HG02571 (cell line): ENCODE results near the gene CYP2S1.
"Not testable (repeated sequence)": the region's sequence is repeated elsewhere in the genome, so short reads cannot be mapped to it uniquely, and the experiment has no call there.

Source experiments
- ATAC-seq: cut with Tn5 transposase; IDR thresholded peaks from one replicate; pipeline ENCODE4 v1.9.1; 2021; ENCODE audit warnings: mild to moderate bottlenecking, moderate library complexity; ENCODE audit not compliant: unreplicated experiment

Gene CYP2S1

DNA sequence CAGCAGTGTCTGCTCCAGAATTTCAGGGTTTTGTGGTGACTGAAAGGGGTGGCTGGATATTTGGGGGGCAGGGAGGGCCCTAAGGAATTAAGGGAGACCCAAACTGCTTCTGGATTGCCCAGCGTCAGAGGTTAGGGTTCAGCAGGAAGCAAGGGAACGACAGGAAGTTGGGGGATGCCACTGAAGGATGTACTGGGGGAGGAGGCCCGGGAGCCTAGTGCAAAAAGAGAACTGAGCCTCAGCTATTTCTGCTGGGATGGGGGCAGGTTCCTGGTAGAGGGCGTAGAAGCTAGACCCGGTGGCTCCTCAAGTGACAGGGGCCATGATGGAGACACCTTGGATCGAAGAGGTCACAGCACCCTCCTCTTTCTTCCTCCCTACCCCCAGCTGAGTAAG, 1.1 kb downstream of the CYP2S1 start:
- ATAC-seq = no peak

DNA sequence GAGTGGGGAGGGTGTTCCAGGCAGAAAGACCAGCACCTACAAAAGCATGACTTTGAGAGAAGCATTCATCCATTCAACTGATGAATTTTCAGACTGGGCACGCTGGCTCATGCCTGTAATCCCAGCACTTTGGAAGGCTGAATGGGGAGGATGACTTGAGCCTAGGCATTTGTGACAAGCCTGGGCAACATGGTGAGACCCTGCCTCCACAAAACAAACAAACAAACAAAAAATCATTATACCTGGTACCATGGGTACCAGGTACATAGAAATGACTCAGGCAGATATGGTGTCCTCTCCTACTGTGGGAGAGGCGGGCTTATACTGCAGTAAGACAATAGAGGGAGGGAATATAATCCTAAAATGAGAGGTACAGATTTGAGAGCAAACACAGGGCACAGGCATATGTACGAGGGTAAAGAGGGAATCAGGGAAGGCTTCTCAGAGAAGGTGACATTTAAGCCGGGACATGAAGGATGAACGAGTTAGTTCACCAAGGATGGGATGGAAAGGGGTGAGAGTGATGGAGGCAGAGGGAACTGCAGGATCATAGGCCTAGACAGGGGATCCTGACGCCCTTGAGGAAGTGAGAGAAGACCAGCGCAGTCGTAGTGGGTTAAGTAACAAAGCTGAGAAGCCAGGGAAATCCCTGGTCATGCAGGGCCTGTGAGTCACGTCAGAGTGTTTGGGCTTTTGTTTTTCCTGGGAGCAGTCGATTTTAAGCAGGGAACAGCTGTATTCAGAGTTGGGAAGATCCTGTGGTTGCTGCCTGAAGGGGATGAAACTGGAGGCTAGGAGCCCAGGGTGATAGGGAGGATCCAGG, 2.9 kb downstream of the CYP2S1 start:
- ATAC-seq = no peak

DNA sequence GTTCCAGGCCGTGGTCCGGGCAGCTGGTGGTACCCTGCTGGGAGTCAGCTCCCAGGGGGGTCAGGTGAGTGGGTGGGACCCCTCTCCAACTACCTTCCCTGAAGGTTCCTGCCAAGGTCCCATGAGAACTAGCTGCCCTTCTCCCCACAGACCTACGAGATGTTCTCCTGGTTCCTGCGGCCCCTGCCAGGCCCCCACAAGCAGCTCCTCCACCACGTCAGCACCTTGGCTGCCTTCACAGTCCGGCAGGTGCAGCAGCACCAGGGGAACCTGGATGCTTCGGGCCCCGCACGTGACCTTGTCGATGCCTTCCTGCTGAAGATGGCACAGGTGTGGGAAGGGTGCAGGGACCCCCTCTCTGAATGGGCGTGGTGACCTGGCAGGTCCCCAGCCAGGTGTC, 5.5 kb downstream of the CYP2S1 start:
- no peak for ATAC-seq

DNA sequence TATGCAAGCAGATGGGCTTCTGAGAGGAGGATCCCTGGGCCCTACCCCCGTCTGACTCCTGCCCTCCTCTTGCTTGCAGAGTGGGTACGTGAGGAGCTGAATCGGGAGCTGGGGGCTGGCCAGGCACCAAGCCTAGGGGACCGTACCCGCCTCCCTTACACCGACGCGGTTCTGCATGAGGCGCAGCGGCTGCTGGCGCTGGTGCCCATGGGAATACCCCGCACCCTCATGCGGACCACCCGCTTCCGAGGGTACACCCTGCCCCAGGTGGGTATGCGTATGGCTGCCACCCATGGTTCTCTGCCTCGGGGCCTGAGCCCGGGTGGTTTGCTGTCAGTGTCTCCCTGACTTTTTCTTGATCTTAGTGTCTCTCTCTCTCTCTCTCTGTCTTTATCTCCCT, 10.4 kb downstream of the CYP2S1 start:
- ATAC-seq = no peak

DNA sequence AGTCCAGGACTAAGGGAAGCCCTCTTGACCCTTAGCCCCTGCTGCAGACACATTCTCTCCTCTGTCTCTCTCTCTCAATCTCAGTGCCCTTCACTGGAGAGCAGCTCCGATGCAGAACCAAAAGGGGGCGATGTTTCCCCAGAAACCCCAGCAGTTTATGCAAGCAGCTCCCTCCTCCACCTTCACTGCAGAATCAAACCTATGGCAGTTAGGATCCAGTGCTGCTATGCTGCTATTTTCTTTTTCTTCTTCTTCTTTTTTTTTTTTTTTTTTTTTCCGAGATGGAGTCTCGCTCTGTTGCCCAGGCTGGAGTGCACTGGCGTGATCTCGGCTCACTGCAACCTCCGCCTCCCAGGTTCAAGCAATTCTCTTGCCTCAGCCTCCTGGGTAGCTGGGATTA, 11.3 kb downstream of the CYP2S1 start:
- ATAC-seq = not testable (repeated sequence)

DNA sequence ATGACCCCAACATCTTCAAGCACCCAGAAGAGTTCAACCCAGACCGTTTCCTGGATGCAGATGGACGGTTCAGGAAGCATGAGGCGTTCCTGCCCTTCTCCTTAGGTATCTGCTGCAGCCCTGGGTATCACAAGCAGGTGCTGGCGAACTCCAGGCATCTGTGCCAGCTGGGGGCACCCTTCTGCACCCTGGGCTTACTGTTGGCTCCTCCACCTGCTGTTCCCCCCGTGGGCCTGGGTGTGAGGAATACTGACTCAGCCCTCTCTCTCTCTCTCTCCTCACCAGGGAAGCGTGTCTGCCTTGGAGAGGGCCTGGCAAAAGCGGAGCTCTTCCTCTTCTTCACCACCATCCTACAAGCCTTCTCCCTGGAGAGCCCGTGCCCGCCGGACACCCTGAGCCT, 13.0 kb downstream of the CYP2S1 start:
- ATAC-seq = no peak

DNA sequence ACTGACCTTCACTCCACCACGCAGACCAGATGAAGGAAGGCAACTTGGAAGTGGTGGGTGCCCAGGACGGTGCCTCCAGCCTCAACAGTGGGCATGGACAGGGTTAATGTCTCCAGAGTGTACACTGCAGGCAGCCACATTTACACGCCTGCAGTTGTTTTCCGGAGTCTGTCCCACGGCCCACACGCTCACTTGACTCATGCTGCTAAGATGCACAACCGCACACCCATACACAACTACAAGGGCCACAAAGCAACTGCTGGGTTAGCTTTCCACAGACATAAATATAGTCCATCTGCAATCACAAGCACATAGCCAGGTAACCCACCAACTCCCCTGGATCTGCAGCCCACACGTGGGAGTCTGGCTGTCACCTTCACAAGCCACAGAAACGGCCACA, 13.4 kb downstream of the CYP2S1 start:
- no peak for ATAC-seq

DNA sequence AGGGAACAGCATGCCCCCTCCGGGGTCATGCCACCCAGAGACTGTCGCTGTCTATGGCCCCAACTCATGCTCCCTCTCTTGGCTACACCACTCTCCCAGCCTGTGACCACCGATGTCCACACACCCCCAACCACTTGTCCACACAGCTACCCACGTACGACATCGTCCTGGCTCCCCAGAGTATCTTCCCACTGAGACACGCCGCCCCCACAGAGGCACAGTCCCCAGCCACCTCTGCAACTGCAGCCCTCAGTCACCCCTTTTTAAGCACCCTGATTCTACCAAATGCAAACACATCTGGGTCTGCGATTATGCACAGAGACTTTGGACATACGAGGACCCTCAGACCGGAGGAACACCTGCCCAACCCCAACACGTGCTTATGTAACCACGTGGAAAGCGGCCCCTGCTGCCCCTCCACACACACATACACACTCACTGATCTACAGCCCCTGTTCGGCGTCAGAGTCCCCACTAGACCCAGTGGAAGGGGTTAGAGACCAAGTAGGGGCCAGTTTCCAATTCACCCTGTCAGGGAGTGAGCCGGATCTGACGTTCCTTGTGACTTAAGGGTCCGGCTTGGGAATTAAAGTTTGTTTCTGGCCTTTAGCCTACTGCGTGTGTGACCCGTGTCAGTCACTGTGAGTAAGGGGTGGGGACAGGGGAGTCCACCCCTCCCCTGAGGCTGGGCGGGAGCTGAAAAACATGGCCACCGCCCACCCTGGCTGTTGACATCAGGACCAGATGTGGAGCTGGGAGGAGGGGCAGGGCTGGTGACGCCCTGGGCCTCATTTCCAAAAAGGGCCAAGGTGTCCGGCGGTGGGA, 14.1 kb downstream of the CYP2S1 start:
- ATAC-seq = no peak

DNA sequence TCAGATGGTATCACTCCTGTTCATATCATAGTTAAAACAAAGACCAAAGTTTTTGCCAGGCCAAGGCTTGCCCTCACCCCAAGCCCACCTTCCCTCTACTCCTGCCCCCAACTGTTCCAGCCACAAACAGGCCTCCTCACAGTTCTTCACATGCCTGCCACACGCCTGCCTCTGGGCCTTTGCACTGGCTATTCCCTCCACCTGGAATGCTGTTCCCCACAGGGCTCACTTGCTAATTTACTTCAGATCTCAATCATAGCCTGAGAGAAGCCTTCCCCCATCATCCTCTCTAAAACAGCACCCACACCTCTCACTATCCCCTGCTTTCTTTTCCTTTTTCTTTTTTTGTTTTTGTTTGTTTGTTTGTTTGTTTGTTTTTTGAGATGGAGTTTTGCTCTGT, 21.1 kb downstream of the CYP2S1 start:
- ATAC-seq = no peak

DNA sequence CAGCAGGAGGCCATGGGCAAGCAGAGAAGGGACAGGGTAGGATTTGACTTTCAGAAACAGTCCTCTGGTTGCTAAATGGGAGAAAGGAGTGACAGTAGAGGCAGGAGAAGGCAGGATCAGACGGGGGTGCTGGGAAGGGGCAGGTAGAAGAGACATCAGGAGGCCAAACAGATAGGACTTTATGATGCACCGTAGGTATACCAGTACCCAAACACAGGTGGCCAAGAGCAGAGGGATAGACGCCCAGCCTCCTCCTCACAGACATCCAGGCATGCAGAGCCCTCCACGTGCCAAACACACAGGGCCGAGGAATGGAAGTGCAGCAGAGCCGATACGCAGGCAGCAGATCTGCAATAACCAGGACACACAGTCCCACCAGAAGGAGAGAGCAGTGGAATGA, 24.7 kb downstream of the CYP2S1 start:
- no peak for ATAC-seq

DNA sequence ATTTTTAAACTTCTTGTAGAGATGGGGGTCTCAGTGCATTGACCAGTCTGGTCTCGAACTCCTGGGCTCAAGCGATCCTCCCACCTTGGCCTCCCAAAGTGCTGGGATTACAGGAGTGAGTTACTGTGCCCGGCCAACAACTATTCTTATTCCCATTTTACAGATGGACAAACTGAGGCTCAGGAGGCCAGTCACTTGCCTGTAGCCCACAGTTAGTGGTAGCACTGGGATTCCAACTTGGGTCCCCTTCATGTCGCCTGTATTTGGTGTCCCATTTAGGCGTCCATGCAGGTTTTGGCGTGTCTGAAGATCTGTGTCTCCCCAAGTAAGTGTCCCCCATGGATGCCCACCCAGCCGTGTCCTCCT, 25.2 kb downstream of the CYP2S1 start:
- ATAC-seq = no peak

DNA sequence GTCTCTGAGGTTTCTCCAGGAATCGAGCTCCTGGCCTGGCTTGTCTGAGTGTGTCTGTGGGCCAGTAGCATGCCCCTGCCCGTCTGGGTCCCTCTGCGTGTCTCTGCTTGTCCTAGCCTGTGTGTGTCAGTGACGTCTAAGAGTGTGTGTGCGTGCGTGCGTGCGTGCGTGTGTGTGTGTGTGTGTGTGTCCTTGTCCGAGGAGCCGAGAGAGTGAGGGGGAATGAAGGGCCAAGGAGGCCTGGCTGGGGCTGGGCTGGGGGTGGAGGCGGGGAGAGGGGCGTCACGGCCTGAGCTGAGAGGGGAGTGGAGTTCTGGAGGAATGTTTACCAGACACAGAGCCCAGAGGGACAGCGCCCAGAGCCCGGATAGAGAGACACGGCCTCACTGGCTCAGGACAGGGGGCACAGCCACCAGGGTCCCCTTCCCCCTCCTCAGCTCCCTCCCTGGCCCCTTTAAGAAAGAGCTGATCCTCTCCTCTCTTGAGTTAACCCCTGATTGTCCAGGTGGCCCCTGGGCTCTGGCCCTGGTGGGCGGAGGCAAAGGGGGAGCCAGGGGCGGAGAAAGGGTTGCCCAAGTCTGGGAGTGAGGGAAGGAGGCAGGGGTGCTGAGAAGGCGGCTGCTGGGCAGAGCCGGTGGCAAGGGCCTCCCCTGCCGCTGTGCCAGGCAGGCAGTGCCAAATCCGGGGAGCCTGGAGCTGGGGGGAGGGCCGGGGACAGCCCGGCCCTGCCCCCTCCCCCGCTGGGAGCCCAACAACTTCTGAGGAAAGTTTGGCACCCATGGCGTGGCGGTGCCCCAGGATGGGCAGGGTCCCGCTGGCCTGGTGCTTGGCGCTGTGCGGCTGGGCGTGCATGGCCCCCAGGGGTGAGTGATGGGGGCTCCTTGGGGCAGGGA, 25.8 kb downstream of the CYP2S1 start, which contains the start of gene AXL:
Gene AXL (plus strand): TSS at position 609 of the 893 bp plus-strand sequence. CDS start 170 bp downstream, at position 779.
- no peak for ATAC-seq

DNA sequence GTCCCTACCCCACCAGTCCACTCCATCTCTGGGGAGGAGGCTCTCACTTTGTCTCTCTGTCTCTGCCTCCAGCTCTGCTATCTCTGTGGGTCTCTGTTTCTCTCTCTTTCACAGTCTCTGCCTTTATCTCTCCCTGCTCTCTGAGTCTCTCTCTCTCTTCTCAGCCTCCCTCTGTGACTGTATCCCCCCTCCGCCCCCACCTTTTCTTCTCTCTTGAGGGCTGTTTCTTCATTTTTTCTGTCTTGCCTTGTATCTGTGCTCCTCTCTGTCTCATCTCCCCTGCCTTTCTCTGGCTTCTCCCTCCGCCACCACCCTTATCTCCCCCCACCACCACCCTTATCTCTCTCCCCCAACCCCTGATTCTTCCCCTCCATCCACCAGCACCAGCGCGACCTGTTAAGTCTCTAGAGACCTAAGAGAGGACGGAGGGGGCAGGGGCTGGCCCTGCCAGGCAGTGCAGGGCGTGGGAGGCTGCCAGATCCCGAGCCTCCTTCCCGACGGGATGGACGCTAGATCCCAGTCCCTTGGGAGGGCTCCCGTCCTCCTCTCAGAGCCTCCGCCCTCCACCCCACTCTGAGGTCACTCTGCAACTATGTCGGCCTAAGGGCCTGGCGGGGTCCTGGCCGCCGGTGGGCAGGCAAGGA, 27.0 kb downstream of the CYP2S1 start:
- no peak for ATAC-seq

DNA sequence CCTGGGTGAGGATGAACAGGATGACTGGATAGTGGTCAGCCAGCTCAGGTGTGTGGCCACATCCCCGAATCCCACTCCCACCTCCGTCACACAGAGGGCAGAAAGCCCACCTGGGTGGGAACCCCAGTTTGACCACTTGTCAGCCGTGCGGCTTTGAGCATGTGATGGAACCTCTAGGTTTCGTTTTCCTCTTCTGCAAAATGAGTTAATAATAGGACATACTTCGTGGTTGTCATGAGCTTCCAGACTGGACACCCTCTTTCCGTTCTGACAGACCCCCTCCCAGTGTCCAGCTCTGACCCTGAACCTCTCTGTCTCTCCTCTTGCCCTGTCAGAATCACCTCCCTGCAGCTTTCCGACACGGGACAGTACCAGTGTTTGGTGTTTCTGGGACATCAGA, 27.8 kb downstream of the CYP2S1 start:
- ATAC-seq = no peak

DNA sequence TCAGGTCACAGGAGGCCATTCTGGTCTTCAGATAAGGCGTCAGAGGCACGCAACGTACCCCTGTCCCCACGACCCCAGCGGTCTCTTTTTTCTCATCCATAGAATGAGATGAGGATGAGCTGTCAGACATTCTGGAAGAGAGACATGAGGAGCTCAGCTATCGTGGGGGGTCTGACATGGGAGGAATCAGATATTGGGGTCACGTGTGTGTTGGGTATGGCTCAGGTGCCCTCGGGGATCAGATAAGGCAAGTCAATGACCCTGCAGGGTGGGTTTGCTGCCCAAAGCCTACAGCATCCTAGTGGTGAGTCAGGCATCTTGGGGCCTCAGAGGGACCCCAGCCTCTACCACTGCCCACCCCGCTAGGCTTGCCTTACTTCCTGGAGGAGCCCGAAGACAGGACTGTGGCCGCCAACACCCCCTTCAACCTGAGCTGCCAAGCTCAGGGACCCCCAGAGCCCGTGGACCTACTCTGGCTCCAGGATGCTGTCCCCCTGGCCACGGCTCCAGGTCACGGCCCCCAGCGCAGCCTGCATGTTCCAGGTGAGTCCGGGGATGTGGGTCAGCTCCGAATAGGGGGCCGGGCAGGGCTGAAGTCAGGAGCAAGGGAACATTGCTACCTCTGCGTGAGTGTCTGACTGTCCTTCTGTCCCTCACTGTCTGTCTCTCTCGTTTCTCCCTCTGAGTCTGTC, 28.6 kb downstream of the CYP2S1 start:
- ATAC-seq = no peak

DNA sequence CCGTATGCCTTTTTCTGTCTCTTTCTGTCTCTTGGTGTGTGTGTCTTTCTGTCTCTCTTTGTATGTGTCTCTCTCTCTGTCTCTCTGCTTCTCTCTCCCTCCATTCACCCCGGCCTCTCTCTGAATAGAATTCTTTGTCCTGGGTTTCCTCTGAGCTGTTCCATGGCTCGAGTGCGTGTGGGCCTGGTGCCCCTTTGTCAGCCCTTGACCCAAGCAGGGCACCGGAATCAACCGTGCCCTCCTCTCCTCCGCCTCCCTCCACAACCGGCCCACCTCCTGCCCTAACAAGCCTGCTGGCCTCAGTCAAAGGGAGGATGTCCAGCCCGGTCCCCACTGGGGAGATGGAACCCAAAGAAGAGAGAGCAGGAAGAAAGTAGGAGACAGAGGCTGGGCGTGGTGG, 29.2 kb downstream of the CYP2S1 start:
- ATAC-seq = no peak

DNA sequence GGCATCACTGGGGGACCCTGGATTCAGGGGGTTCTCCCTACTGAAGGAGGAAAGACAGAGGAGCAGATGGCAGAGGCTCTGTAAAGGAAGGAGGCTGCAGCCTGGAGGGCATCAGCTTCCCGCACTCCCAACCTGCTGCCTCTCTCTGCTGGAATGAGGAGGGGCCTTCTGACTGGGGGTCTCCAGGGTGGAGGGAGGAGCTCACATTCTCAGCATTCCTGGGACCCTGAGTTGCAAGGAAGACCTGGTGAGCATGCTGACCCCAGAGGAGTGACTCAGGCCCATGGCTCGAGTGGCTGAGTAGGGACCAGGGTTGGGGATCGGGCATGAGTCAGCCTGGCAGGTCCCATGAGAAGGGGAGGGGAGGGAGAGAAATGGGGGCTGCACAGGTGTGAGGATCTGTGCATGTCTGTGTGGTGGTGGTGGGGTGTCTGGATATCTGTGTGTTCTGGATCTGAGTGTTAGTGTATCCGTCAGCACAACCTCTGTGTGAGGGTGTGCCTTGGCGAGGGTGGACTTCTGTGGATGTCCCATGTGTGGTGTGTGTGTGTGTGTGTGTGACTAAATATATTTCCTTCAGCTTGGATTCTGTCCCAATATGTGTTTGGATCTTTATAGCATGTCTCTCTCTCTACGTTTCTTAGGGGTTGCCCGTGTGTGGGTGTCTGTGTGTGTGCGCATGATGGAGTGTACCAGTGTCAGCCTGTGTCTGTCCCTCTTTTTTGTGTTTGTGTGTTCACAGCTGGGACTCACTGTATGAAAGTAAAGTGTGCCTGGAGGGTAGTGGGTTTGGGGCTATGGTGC, 30.6 kb downstream of the CYP2S1 start:
- no peak for ATAC-seq

DNA sequence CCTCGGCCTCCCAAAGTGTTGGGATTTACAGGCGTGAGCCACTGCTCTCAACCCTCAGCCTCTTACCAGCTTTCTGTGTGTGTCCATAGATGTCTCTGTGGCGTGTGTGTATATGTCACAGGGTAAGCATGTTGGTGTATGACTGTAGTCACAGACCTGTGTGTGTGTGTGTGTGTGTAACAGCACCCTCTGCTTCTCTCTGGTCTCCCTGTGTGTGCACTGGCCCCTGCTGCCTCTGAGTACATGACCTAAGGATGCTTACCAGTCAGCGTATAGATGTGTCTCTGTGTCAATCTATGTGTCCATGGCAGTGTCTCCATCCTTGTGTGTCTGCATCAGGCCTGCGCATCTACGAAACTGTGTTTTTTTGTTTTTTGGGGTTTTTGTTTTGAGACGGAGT, 31.6 kb downstream of the CYP2S1 start:
- ATAC-seq = no peak
